COR-L47 (cell line): Measurements from ENCODE around the gene CLTA.
A peak's percentile ranks its signal among the peaks of the same experiment; 100 is the strongest.
"Not testable (repeated sequence)": the region's sequence is repeated elsewhere in the genome, so short reads cannot be mapped to it uniquely, and the experiment has no call there.

Experiments
- DNase-seq: peaks from one replicate; lab custom pipeline; 2025; lab: John Stamatoyannopoulos, UW

CLTA gene

GRCh38 chr9:36239675-36240074 lies 49.0 kb downstream of the CLTA start:
- not testable (repeated sequence) for DNase-seq

GRCh38 chr9:36245906-36246305 lies 55.2 kb downstream of the CLTA start:
- no peak for DNase-seq

- DNase-seq = no peak
Measured at GRCh38 chr9:36247356-36247755, 56.6 kb downstream of the CLTA start.

- peak; percentile 9 for DNase-seq
Measured at GRCh38 chr9:36248061-36248460, 57.3 kb downstream of the CLTA start.

- DNase-seq = no peak
Measured at GRCh38 chr9:36249189-36249588, 58.5 kb downstream of the CLTA start.

- DNase-seq = no peak
Measured at GRCh38 chr9:36250079-36250478, 59.4 kb downstream of the CLTA start.

GRCh38 chr9:36251428-36251827 lies 60.7 kb downstream of the CLTA start:
- no peak for DNase-seq

GRCh38 chr9:36258208-36258995 lies 67.7 kb downstream of the CLTA start, which contains the start of gene GNE:
TSS of gene GNE (minus strand) at chr9:36258448. CDS start at chr9:36249355, 9,093 bp downstream.
- DNase-seq = peak; percentile 86

- no peak for DNase-seq
Measured at GRCh38 chr9:36258996-36259533, 68.3 kb downstream of the CLTA start.
